ENCODE data around the gene UVRAG.

GRCh38 chr11:75869661-75870455 is 54.8 kb downstream of the UVRAG start:
- TF ChIP-seq POLR2A (IDR thresholded peaks at IDR 0.05) (no peak), CTCF (IDR thresholded peaks at IDR 0.05) (no peak)

Measured in lower leg skin (tissue), 3 donors.